Smooth muscle cell of the pulmonary artery (primary cell): Measurements from ENCODE around the gene CPEB2. TPM values are rescaled to one million over a fixed set of nuclear protein-coding genes. Genes with fewer than 3 reads are reported as not detected.

Experiments used
- total RNA-seq: library from RNA; depleted of rRNA; stranded (reverse); fragments of >200 nt; gene quantifications from 2 replicates; pipeline ENCODE4 v1.2.3, GENCODE V29; 2014

CPEB2 gene
- 32.8 and 55.4 TPM in 2 replicates for total RNA-seq

GRCh38 chr4:15001869-15002658 lies at the start of gene CPEB2:
Gene CPEB2 (plus strand): TSS chr4:15002481. CDS start chr4:15002674, 193 bp downstream.

